Lower leg skin (tissue), 4 donors: ENCODE measurements around the gene ADAMTS16. TPM values are rescaled to one million over a fixed set of nuclear protein-coding genes. Genes with fewer than 3 reads are reported as not detected.

Experiments used
- DNase-seq, 2 donors: peaks; one replicate each; pipeline ENCODE4 v3.0.0-alpha.2; 2019; ENCODE audit warnings: low spot score in 2 of 2
- H3K4me3 ChIP-seq: fragments of 200-600 bp; sonication (generic); 2 replicates; pipeline ENCODE4 v1.5.1; 2017; ENCODE audit warnings: mild to moderate bottlenecking, low read depth; ENCODE audit not compliant: poor library complexity, severe bottlenecking
- CTCF ChIP-seq, 3 donors: fragments of 450-650 bp; IDR thresholded peaks; one replicate each; pipeline ENCODE4 v1.5.1; 2016; ENCODE audit warnings: antibody characterized with exemption in 3 of 3, mild to moderate bottlenecking in 3 of 3, moderate library complexity in 2 of 3
- POLR2A ChIP-seq, 2 donors: fragments of 450-650 bp; IDR thresholded peaks; one replicate each; pipeline ENCODE4 v1.6.1; 2016 to 2017; ENCODE audit warnings: antibody characterized with exemption in 2 of 2, mild to moderate bottlenecking in 1 of 2, moderate library complexity in 1 of 2
- WGBS, 2 donors: methylation state at CpG; one replicate each; pipeline ENCODE4 v1.1.5; 2018; 5-methylcytosine and 5-hydroxymethylcytosine counted together
- intact Hi-C: fragments of 100-400 bp; cut with DNase I; formaldehyde crosslinking; loops from one replicate; pipeline ENCODE4 v1.15.0; 2023; ENCODE audit warnings: low total_unique reads
- total RNA-seq, 4 donors: library from RNA; depleted of rRNA; stranded (reverse); fragments of >200 nt; gene quantifications; one replicate each; pipeline ENCODE4 v1.1.0, GENCODE V29; 2016

ADAMTS16 gene
- total RNA-seq, 4 donors from 2014 or later: 0.55 TPM; not detected in 3

- intact Hi-C loops: no loop called here
- TF ChIP-seq CTCF (IDR thresholded peaks at IDR 0.05) (no peak), POLR2A (IDR thresholded peaks at IDR 0.05) (no peak)
- H3K4me3 ChIP-seq: no peak overlapping the region
- WGBS, 2 donors: 74 to 81% methylated on average over 3 of the region's 3 CpGs
- no peak for DNase-seq
Observed at GRCh38 chr5:5156471-5157082, 16.4 kb downstream of the ADAMTS16 start.

GRCh38 chr5:5158472-5158895, 18.4 kb downstream of the ADAMTS16 start:
- intact Hi-C loops: no loop called here
- WGBS, 2 donors: 86 to 91% methylated on average over 1 of the region's 1 CpG
- TF ChIP-seq CTCF (IDR thresholded peaks at IDR 0.05) (no peak), POLR2A (IDR thresholded peaks at IDR 0.05) (no peak)
- no peak overlapping the region for H3K4me3 ChIP-seq
- no peak for DNase-seq

GRCh38 chr5:5159282-5160103, 19.4 kb downstream of the ADAMTS16 start:
- intact Hi-C loops: no loop called here
- DNase-seq: no peak
- no peak overlapping the region for H3K4me3 ChIP-seq
- 52 to 56% methylated on average over 5 of the region's 5 CpGs for WGBS, 2 donors
- TF ChIP-seq POLR2A (IDR thresholded peaks at IDR 0.05) (no peak), CTCF (IDR thresholded peaks at IDR 0.05) (no peak)

GRCh38 chr5:5164163-5164562, 24.0 kb downstream of the ADAMTS16 start:
- TF ChIP-seq CTCF (IDR thresholded peaks at IDR 0.05): no peak
- no peak for TF ChIP-seq POLR2A (IDR thresholded peaks at IDR 0.05)
- DNase-seq: no peak
- intact Hi-C loops: no loop called here
- H3K4me3 ChIP-seq: no peak overlapping the region
- WGBS, 2 donors: 67 to 71% methylated on average over 5 of the region's 5 CpGs

GRCh38 chr5:5165541-5166002, 25.4 kb downstream of the ADAMTS16 start:
- intact Hi-C loops: no loop called here
- 77% methylated on average over 9 of the region's 9 CpGs for WGBS, 2 donors
- H3K4me3 ChIP-seq: no peak overlapping the region
- no peak for TF ChIP-seq POLR2A (IDR thresholded peaks at IDR 0.05)
- no peak for TF ChIP-seq CTCF (IDR thresholded peaks at IDR 0.05)
- DNase-seq: no peak
